ENCODE measurements around the gene GNAS-AS1. TPM values are rescaled to one million over a fixed set of nuclear protein-coding genes. Genes with fewer than 3 reads are reported as not detected.

Gene GNAS-AS1
- total and polyA plus RNA-seq, 2 donors (not counting 1 experiment from before 2014, with no cell fraction given) = 0.28 to 0.33 TPM

DNA sequence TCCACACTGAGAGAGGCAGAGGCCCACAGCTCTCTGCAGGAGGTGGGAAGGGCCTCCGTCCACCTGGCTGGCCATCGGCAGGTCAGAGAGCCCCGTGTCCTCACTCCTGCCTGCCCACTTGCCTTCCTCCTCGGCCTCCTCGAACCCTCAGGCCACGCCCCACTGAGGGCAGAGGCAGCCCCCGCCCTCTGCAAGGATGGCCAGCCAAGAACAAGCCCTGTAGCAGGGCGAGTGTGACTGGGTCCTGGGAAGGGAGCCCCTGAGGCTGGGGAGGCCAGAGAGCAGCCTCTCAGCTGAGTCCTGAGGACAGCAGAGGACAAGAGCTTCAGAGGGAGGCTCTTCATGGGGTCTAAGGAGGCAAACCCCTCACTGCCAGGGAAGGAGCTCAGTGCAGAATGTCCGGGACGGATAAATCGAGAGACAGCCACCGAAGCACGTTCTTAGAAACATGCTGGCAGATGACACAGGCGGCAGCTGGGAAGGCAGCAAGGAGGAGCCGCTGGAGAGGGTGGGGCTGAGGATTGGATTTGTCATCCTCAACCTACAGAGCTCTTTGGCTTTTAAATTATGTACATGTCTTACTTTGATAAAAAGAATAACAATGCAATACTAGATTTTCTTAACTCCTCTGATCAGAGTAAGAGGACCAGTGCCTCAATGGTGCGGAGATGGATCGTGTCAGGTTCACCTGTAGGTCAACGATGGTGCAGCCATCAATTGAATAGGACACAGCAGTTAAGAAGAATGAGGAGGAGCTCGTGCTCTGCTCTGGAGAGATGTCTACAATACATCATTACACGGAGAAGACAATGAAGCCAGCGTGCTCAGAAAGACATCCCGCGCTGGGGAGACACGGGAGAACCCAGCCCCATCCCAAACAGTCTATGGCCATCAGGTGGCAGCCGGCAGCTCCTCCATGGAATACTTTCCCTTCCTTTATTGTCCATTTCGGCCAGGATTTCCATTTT is 53.0 kb downstream of the GNAS-AS1 start:
- no peaks in the 10 kb centered on the region for H3K79me2 ChIP-seq (ENCODE audit: control insufficient read depth, insufficient read depth, low read length)
- no peak for DNase-seq (ENCODE audit: low read depth in 2 of 2)
- TF ChIP-seq EZH2 (IDR thresholded peaks at IDR 0.05; ENCODE audit: low read length, missing control alignments) = no peak
- TF ChIP-seq, protein P1, sequence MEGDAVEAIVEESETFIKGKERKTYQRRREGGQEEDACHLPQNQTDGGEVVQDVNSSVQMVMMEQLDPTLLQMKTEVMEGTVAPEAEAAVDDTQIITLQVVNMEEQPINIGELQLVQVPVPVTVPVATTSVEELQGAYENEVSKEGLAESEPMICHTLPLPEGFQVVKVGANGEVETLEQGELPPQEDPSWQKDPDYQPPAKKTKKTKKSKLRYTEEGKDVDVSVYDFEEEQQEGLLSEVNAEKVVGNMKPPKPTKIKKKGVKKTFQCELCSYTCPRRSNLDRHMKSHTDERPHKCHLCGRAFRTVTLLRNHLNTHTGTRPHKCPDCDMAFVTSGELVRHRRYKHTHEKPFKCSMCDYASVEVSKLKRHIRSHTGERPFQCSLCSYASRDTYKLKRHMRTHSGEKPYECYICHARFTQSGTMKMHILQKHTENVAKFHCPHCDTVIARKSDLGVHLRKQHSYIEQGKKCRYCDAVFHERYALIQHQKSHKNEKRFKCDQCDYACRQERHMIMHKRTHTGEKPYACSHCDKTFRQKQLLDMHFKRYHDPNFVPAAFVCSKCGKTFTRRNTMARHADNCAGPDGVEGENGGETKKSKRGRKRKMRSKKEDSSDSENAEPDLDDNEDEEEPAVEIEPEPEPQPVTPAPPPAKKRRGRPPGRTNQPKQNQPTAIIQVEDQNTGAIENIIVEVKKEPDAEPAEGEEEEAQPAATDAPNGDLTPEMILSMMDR (conservative IDR thresholded peaks at IDR 0.05 in 1 of 2, IDR thresholded peaks at IDR 0.05 in 1 of 2; ENCODE audit: low read depth in 1 of 2, low read length in 2 of 2) = no peak
- no peak overlapping the region for H3K4me2 ChIP-seq (ENCODE audit: extremely low read depth, insufficient read depth, low read length)
- H2AFZ ChIP-seq (ENCODE audit: low read length) = no peak overlapping the region
- no peak overlapping the region for H3K9ac ChIP-seq (ENCODE audit: insufficient read depth, low read length)
- no peaks in the 10 kb centered on the region for H3K9me3 ChIP-seq (ENCODE audit: control insufficient read depth, insufficient read depth, low read depth, low read length)
- H3K27ac ChIP-seq (ENCODE audit: insufficient read depth, low read length) = no peak overlapping the region
- H3K4me3 ChIP-seq (replicated peaks in 1 of 4; ENCODE audit: control extremely low read depth in 1 of 4, insufficient read depth in 1 of 4, low read depth in 3 of 4, low read length in 4 of 4) = no peak overlapping the region
- no peaks in the 10 kb centered on the region for H3K4me1 ChIP-seq (ENCODE audit: control insufficient read depth, extremely low read depth, insufficient read depth, low read length)
- H3K27me3 ChIP-seq (ENCODE audit: control insufficient read depth, insufficient read depth, low read length) = no peaks in the 10 kb centered on the region
- no peaks in the 10 kb centered on the region for H4K20me1 ChIP-seq (ENCODE audit: control insufficient read depth, extremely low read depth, insufficient read depth, low read length)
- no peaks in the 10 kb centered on the region for H3K36me3 ChIP-seq (ENCODE audit: control insufficient read depth, insufficient read depth, low read length)

DNA sequence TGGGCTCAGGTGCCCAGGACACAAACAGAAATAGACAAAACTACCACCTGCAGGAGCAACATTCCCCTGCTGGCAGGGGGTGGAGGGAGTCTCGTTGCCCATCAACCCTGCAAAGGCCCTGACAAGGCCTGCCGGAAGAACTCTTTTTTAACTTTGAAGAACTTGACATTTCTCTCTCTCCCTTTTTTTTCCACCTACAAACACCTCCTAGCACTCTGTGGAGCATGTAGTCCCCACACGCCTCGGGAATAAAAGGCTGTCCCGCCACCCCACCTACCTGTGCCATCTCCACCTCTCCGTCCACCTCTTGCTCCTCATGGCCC is 54.8 kb downstream of the GNAS-AS1 start:
- no peak overlapping the region for H3K9ac ChIP-seq (ENCODE audit: insufficient read depth, low read length)
- H3K4me1 ChIP-seq (ENCODE audit: control insufficient read depth, extremely low read depth, insufficient read depth, low read length) = no peaks in the 10 kb centered on the region
- H3K4me2 ChIP-seq (ENCODE audit: extremely low read depth, insufficient read depth, low read length) = no peak overlapping the region
- H3K79me2 ChIP-seq (ENCODE audit: control insufficient read depth, insufficient read depth, low read length) = no peaks in the 10 kb centered on the region
- H4K20me1 ChIP-seq (ENCODE audit: control insufficient read depth, extremely low read depth, insufficient read depth, low read length) = no peaks in the 10 kb centered on the region
- no peak overlapping the region for H3K27ac ChIP-seq (ENCODE audit: insufficient read depth, low read length)
- H3K27me3 ChIP-seq (ENCODE audit: control insufficient read depth, insufficient read depth, low read length) = peaks cover 2% of the 10 kb centered on the region
- no peaks in the 10 kb centered on the region for H3K36me3 ChIP-seq (ENCODE audit: control insufficient read depth, insufficient read depth, low read length)
- TF ChIP-seq, protein P1 (conservative IDR thresholded peaks at IDR 0.05 in 1 of 2, IDR thresholded peaks at IDR 0.05 in 1 of 2; ENCODE audit: low read depth in 1 of 2, low read length in 2 of 2) = no peak
- no peak for TF ChIP-seq EZH2 (IDR thresholded peaks at IDR 0.05; ENCODE audit: low read length, missing control alignments)
- no peaks in the 10 kb centered on the region for H3K9me3 ChIP-seq (ENCODE audit: control insufficient read depth, insufficient read depth, low read depth, low read length)
- H3K4me3 ChIP-seq (replicated peaks in 1 of 4; ENCODE audit: control extremely low read depth in 1 of 4, insufficient read depth in 1 of 4, low read depth in 3 of 4, low read length in 4 of 4) = no peak overlapping the region
- no peak for DNase-seq (ENCODE audit: low read depth in 2 of 2)
- H2AFZ ChIP-seq (ENCODE audit: low read length) = no peak overlapping the region

DNA sequence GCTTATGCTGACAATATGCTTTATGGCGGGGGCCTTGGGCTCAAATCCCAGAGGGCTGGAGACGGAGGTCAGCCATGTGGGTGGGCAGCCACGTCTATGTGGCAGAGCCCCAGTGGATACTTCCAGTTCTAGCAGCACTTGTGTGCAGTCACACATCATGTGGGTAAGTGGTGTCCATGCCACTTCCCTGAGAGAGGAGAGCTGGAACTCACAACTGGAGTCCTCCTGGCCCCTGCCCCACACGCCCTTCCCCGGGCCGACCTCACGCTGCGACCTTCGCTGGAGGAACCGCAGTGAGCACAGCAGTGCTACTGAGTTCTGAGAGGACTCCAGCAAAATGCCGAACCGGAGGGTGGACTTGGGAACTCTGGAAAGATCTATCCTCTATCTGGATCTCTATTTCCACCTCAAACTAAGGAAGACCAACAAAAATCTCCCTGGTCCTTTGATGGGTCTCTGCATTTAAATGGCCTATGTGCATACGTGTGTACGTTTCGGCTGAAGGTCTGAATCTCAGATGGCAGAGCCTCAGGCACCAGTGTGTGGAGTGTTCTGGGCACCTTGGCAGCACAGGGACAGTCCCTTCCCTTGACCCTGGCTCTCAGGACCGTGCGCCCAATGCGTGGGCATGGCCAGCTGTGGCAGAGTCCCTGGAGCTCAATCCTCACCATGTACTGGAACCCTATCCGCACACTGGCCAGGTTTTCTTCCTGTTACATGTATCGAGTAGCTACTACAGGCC is 55.4 kb downstream of the GNAS-AS1 start:
- H3K4me3 ChIP-seq (replicated peaks in 1 of 4; ENCODE audit: control extremely low read depth in 1 of 4, insufficient read depth in 1 of 4, low read depth in 3 of 4, low read length in 4 of 4) = no peak overlapping the region
- no peaks in the 10 kb centered on the region for H3K9me3 ChIP-seq (ENCODE audit: control insufficient read depth, insufficient read depth, low read depth, low read length)
- no peaks in the 10 kb centered on the region for H3K4me1 ChIP-seq (ENCODE audit: control insufficient read depth, extremely low read depth, insufficient read depth, low read length)
- H3K4me2 ChIP-seq (ENCODE audit: extremely low read depth, insufficient read depth, low read length) = no peak overlapping the region
- H3K79me2 ChIP-seq (ENCODE audit: control insufficient read depth, insufficient read depth, low read length) = no peaks in the 10 kb centered on the region
- peaks cover 2% of the 10 kb centered on the region for H3K27me3 ChIP-seq (ENCODE audit: control insufficient read depth, insufficient read depth, low read length)
- TF ChIP-seq, protein P1 (conservative IDR thresholded peaks at IDR 0.05 in 1 of 2, IDR thresholded peaks at IDR 0.05 in 1 of 2; ENCODE audit: low read depth in 1 of 2, low read length in 2 of 2) = no peak
- no peak for TF ChIP-seq EZH2 (IDR thresholded peaks at IDR 0.05; ENCODE audit: low read length, missing control alignments)
- H3K36me3 ChIP-seq (ENCODE audit: control insufficient read depth, insufficient read depth, low read length) = no peaks in the 10 kb centered on the region
- DNase-seq (ENCODE audit: low read depth in 2 of 2) = no peak
- H3K9ac ChIP-seq (ENCODE audit: insufficient read depth, low read length) = no peak overlapping the region
- H4K20me1 ChIP-seq (ENCODE audit: control insufficient read depth, extremely low read depth, insufficient read depth, low read length) = no peaks in the 10 kb centered on the region
- no peak overlapping the region for H2AFZ ChIP-seq (ENCODE audit: low read length)
- no peak overlapping the region for H3K27ac ChIP-seq (ENCODE audit: insufficient read depth, low read length)
